IMR-90 (cell line): Measurements from ENCODE around the gene ANKK1. TPM values are rescaled to one million over a fixed set of nuclear protein-coding genes. Genes with fewer than 3 reads are reported as not detected.

Source experiments
- microRNA-seq, 2 experiments: library from miRNA; stranded (forward) in 1 of 2; unstranded in 1 of 2; fragments of 10-50 nt in 1 of 2; fragments of <30 nt in 1 of 2; gene quantifications in 1 of 2; microRNA quantifications in 1 of 2; one replicate each; pipeline versions ENCODE3 to v1.1.0; 2013 to 2020; ENCODE audit not compliant: insufficient read depth in 1 of 2, insufficient read length in 1 of 2, unreplicated experiment in 1 of 2
- polyA plus RNA-seq, 3 experiments: library from polyadenylated mRNA; depleted of rRNA; stranded (reverse); fragments of >200 nt; gene quantifications; 2 replicates each; pipeline ENCODE4 v1.2.3, GENCODE V29; 2012; ENCODE audit warnings: low replicate concordance in 1 of 3
- small RNA-seq, 5 experiments: library from RNA; depleted of rRNA; stranded (forward); fragments of <200 nt; gene quantifications; one replicate each; pipeline ENCODE3, GENCODE V24; 2012
- total RNA-seq: library from RNA; depleted of rRNA; stranded (reverse); fragments of >200 nt; gene quantifications from 2 replicates; pipeline ENCODE4 v1.2.3, GENCODE V29; 2012; rRNA removed

Gene ANKK1
- total and polyA plus RNA-seq, 2 of the 4 experiments (the other 2 are of a cell fraction): not detected

Small RNA genes within 50 kb of the gene (microRNA-seq; reads per million reads assigned to microRNA genes)
- gene MIR4301: 0 reads per million in 2 experiments

Small RNA genes within 50 kb of the gene (small RNA-seq; reads per million reads assigned to genes)
- 0 reads per million in 5 experiments for gene MIR4301

Other genes with a start within 250 kb of the ANKK1 start
- 14.4 and 14.7 TPM in 2 replicates for gene TTC12, start 73.2 kb upstream of the ANKK1 start, total RNA-seq
- gene TTC12, start 73.2 kb upstream of the ANKK1 start, polyA plus RNA-seq (2012; rRNA removed): 10.0 and 10.7 TPM in 2 replicates
- not detected in 2 replicates for gene DRD2, start 87.6 kb downstream of the ANKK1 start, total RNA-seq
- gene DRD2, start 87.6 kb downstream of the ANKK1 start, polyA plus RNA-seq (2012; rRNA removed): not detected in 2 replicates